ENCODE data around the gene RASL11A. TPM values are rescaled to one million over a fixed set of nuclear protein-coding genes. Genes with fewer than 3 reads are reported as not detected.

Gene RASL11A
- total and polyA plus RNA-seq, 2 experiments from 2014 or later = 6.3 to 18.8 TPM

DNA sequence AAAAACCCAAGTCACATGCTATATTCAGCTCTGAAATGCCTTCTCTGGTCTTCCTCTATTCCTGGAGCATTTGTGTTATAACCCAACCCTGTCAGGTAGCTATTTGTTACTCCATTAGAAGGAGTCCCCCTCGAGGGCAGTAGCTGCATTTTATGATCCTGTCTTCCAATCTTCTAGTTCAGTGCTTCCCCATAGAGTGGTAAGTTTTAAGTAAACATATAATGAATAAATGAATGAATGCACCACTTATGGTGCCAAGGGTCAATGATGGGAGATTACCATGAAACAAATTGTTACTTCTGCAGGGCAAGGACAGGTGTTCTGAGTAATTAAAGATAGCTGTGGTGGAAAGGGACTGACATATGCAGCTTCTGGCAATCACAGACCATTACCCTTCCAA, 4.0 kb downstream of the RASL11A start:
- Histone ChIP-seq H3K36me3 (replicated peaks; ENCODE audit: insufficient read depth, low read depth) (no peaks in the 10 kb centered on the region), H3K4me1 (ENCODE audit: insufficient read depth) (peaks cover 6% of the 10 kb centered on the region), H2AFZ (no peak overlapping the region), H3K27ac (no peak overlapping the region), H3K9me2 (replicated peaks; ENCODE audit: insufficient read depth) (no peaks in the 10 kb centered on the region), H4K20me1 (ENCODE audit: insufficient read depth, poor library complexity, severe bottlenecking) (no peaks in the 10 kb centered on the region), H3K4me3 (no peak overlapping the region), H3K27me3 (no peaks in the 10 kb centered on the region), H3K4me2 (no peak overlapping the region), H3K79me2 (no peaks in the 10 kb centered on the region), H3K9me3 (ENCODE audit: low read depth) (no peaks in the 10 kb centered on the region)
- DNase-seq (ENCODE audit: low spot score) = no peak
- no peak for TF ChIP-seq EZH2phosphoT487 (IDR thresholded peaks at IDR 0.05; ENCODE audit: low read depth, severe bottlenecking, unreplicated experiment)
- TF ChIP-seq EZH2 (IDR thresholded peaks at IDR 0.05; ENCODE audit: borderline replicate concordance) = no peak
- WGBS (ENCODE audit: low lambda C conversion rate, missing lambda C conversion rate) = 26% methylated on average over 1 of the region's 1 CpG

DNA sequence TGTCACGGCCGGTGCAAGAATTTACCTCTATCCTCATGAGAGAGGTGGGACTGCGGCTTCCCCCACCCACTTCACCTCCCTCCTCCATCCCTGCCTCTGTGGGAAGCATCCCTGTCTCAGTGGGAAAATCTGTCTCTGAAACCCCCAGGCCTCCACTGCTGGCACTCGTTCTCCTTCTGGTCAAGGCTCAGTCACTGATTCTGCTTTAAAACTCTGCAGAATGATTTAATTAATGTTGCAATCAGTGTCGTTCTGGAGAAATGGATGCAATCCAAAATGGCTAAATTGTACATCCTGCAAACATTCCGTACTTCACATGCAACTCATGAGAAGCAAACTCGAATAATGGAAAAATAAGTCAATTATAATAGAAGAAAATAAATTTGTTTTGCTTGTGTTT, 5.6 kb downstream of the RASL11A start:
- Histone ChIP-seq H4K20me1 (ENCODE audit: insufficient read depth, poor library complexity, severe bottlenecking) (no peaks in the 10 kb centered on the region), H3K9me3 (ENCODE audit: low read depth) (no peaks in the 10 kb centered on the region), H3K9me2 (replicated peaks; ENCODE audit: insufficient read depth) (no peaks in the 10 kb centered on the region), H3K4me3 (no peak overlapping the region), H3K79me2 (no peaks in the 10 kb centered on the region), H3K36me3 (replicated peaks; ENCODE audit: insufficient read depth, low read depth) (no peaks in the 10 kb centered on the region), H2AFZ (no peak overlapping the region), H3K27ac (no peak overlapping the region), H3K27me3 (no peaks in the 10 kb centered on the region), H3K4me2 (no peak overlapping the region), H3K4me1 (ENCODE audit: insufficient read depth) (peaks cover 6% of the 10 kb centered on the region)
- no peak for TF ChIP-seq EZH2 (IDR thresholded peaks at IDR 0.05; ENCODE audit: borderline replicate concordance)
- TF ChIP-seq EZH2phosphoT487 (IDR thresholded peaks at IDR 0.05; ENCODE audit: low read depth, severe bottlenecking, unreplicated experiment) = no peak
- TF ChIP-seq, protein P1, sequence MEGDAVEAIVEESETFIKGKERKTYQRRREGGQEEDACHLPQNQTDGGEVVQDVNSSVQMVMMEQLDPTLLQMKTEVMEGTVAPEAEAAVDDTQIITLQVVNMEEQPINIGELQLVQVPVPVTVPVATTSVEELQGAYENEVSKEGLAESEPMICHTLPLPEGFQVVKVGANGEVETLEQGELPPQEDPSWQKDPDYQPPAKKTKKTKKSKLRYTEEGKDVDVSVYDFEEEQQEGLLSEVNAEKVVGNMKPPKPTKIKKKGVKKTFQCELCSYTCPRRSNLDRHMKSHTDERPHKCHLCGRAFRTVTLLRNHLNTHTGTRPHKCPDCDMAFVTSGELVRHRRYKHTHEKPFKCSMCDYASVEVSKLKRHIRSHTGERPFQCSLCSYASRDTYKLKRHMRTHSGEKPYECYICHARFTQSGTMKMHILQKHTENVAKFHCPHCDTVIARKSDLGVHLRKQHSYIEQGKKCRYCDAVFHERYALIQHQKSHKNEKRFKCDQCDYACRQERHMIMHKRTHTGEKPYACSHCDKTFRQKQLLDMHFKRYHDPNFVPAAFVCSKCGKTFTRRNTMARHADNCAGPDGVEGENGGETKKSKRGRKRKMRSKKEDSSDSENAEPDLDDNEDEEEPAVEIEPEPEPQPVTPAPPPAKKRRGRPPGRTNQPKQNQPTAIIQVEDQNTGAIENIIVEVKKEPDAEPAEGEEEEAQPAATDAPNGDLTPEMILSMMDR (IDR thresholded peaks at IDR 0.05; ENCODE audit: poor library complexity) = no peak
- DNase-seq (ENCODE audit: low spot score) = no peak
- WGBS (ENCODE audit: low lambda C conversion rate, missing lambda C conversion rate) = 74% methylated on average over 7 of the region's 7 CpGs

DNA sequence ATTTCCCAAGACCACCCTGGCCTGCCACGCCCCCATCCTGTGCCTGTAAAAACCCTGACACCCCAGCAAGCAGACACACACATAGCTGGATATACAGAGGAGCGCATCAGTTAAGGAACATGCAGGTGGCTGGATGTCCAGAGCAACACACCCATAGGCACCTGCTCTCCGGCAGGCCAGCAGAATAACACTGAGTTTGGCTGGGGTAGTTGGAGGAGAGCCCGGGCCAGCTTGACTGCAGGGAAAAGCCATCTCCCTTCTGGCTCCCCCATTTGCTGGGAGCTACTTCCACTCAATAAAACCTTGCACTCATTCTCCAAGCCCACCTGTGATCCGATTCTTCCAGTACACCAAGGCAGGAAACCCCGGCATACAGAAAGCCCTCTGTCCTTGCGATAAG, 8.9 kb downstream of the RASL11A start:
- Histone ChIP-seq H3K79me2 (no peaks in the 10 kb centered on the region), H3K4me2 (no peak overlapping the region), H3K36me3 (replicated peaks; ENCODE audit: insufficient read depth, low read depth) (no peaks in the 10 kb centered on the region), H4K20me1 (ENCODE audit: insufficient read depth, poor library complexity, severe bottlenecking) (no peaks in the 10 kb centered on the region), H3K9me3 (ENCODE audit: low read depth) (no peaks in the 10 kb centered on the region), H2AFZ (no peak overlapping the region), H3K27ac (no peak overlapping the region), H3K4me3 (no peak overlapping the region), H3K4me1 (ENCODE audit: insufficient read depth) (no peaks in the 10 kb centered on the region), H3K27me3 (no peaks in the 10 kb centered on the region), H3K9me2 (replicated peaks; ENCODE audit: insufficient read depth) (no peaks in the 10 kb centered on the region)
- TF ChIP-seq, protein P1 (IDR thresholded peaks at IDR 0.05; ENCODE audit: poor library complexity) = no peak
- no peak for TF ChIP-seq EZH2 (IDR thresholded peaks at IDR 0.05; ENCODE audit: borderline replicate concordance)
- TF ChIP-seq EZH2phosphoT487 (IDR thresholded peaks at IDR 0.05; ENCODE audit: low read depth, severe bottlenecking, unreplicated experiment) = no peak
- DNase-seq (ENCODE audit: low spot score) = no peak
- WGBS (ENCODE audit: low lambda C conversion rate, missing lambda C conversion rate) = 94% methylated on average over 7 of the region's 7 CpGs

DNA sequence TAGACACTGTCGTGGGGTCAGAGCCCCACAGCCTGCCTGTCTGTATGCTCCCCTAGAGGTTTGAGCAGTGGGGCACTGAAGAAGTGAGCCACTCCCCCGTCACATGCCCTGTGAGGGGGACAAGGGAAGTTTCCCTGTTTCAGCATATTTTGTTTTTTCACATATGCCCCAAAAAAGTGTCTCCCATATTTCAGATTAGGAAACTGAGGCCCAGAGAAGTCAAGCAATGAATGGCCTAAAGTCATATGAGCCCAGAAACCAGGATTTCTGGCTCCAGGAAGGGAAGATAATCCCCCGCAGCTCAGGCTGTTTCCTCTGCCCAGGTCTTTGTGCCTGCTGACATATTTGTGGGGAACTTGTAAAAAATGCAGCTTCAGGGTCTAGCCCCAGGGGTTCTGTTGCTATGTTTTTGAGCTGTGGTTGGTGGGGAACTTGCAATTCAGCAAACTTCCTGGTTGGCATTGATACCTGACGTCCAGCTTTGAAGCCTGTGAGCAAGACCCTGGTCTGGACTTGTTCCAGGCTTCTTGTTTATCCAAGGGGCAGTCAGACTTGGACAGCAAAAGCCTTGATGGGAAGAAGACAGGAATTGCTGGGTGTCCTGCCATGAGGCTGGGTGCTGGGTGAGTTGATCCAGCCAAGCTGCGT, 9.5 kb downstream of the RASL11A start:
- no peak overlapping the region for H2AFZ ChIP-seq
- H3K4me2 ChIP-seq = no peak overlapping the region
- no peaks in the 10 kb centered on the region for H3K4me1 ChIP-seq (ENCODE audit: insufficient read depth)
- H3K4me3 ChIP-seq = no peak overlapping the region
- no peaks in the 10 kb centered on the region for H3K9me3 ChIP-seq (ENCODE audit: low read depth)
- no peaks in the 10 kb centered on the region for H3K27me3 ChIP-seq
- DNase-seq (ENCODE audit: low spot score) = no peak
- no peaks in the 10 kb centered on the region for H3K36me3 ChIP-seq (replicated peaks; ENCODE audit: insufficient read depth, low read depth)
- H4K20me1 ChIP-seq (ENCODE audit: insufficient read depth, poor library complexity, severe bottlenecking) = no peaks in the 10 kb centered on the region
- H3K27ac ChIP-seq = no peak overlapping the region
- no peaks in the 10 kb centered on the region for H3K9me2 ChIP-seq (replicated peaks; ENCODE audit: insufficient read depth)
- 65% methylated on average over 5 of the region's 5 CpGs for WGBS (ENCODE audit: low lambda C conversion rate, missing lambda C conversion rate)
- TF ChIP-seq EZH2phosphoT487 (IDR thresholded peaks at IDR 0.05; ENCODE audit: low read depth, severe bottlenecking, unreplicated experiment) = no peak
- no peak for TF ChIP-seq EZH2 (IDR thresholded peaks at IDR 0.05; ENCODE audit: borderline replicate concordance)
- TF ChIP-seq, protein P1 (IDR thresholded peaks at IDR 0.05; ENCODE audit: poor library complexity) = no peak
- no peaks in the 10 kb centered on the region for H3K79me2 ChIP-seq
